ENCODE results near the gene OR11A1. TPM values are rescaled to one million over a fixed set of nuclear protein-coding genes. Genes with fewer than 3 reads are reported as not detected.
"Not testable (repeated sequence)": the region's sequence is repeated elsewhere in the genome, so short reads cannot be mapped to it uniquely, and the experiment has no call there.

The OR11A1 gene
- total RNA-seq, 1 donor from 2014 or later = not detected

DNA sequence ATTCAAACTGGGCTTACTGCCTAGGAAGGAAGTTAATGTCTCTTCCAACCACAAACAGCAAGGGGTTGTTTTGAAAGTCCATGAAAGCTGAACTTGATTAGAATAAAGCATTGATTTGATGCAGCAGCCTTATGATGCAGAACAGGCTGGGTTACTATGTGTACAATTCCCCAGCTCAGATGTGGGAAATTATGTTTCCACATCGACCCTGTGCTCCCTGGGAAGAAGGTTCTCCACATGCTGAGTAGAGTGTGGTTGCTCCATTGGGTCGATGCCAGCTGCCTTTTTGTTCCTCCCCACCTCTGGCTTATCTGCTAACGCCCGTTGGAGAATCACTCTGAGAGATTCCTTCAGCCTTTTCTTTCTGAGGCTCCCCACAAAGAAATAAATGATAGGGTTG lies 29.7 kb upstream of the OR11A1 start:
- DNase-seq (ENCODE audit: missing footprints) = no peak
- intact Hi-C loops (cut with DNase I) = no loop called here
- ATAC-seq = no peak

DNA sequence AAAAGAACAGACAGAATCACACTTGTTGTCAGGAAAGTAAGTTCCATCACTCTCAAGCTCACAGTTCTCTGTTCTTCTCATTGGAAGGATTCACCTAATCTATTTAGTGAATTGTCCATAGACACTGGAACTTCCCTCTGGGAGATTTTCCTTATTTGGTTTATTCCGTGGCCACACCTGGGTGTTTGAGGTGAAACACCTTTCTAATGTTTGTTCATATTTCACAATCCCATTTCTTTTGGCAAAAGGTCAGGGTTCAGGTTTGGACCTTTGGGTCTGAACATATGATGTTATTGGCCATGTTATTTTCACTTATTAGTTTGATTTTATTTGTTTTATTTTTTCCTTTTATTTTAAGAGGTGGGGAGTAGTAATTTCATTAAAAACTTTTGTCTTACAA lies 26.9 kb upstream of the OR11A1 start:
- intact Hi-C loops (cut with DNase I) = no loop called here
- DNase-seq (ENCODE audit: missing footprints) (no peak), ATAC-seq (no peak)

DNA sequence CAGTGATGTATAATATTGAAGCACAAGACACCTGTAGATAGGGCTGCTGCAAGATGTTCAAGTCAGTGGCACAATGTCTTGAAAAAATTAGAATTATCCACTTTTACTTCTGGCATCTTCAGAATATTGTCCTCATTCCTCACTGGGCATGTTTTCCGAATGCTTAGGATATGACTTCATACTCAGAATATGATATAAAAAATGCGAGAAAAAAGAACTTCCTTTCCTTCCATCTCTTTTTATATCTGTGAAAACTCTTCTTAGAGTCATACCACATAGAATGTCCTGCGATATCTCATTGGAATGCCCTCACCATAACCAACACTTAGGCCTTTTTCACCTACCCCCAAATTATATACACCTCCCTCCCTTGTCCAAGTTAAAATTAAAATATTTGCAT lies 26.3 kb upstream of the OR11A1 start:
- no peak for ATAC-seq
- intact Hi-C loops (cut with DNase I) = no loop called here
- no peak for DNase-seq (ENCODE audit: missing footprints)

DNA sequence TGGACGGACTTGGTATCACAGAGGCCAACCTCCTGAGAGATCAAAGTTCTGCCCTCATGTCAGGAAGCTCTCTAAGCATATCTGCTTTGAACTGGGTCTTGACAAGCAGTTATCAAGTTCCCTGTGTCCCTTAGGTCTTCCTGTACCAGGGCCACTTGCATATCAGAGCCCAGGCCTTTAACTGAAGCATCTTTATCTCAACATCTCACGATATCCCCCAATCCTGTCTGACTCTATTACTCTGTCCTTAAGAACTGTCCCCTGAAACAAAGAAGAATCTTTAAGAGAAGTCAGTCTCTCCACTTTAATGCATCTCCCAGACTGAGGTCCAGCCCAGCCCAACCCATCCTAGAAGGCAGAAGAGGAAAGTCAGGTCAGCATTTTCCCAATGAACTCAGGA lies 22.7 kb upstream of the OR11A1 start:
- no peak for DNase-seq (ENCODE audit: missing footprints)
- ATAC-seq = no peak
- intact Hi-C loops (cut with DNase I) = no loop called here

DNA sequence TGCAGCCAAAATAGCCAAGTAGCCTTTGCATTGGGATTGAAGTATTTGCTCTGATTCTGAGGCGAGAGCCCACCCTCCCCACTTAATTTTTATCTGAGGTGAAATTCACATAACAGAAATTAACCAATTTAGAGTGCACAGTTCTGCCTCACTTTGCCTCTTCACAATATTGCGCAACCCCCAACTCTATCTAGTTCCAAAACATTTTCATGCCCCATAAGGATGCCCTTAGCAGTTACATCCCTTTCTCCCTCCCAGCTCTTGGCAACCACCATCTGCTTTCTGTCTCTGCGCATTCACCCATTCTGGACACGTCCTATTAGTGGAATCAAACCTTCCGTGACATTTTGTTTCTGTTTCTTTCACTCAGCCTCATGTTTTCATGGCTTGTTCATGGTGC lies 21.9 kb upstream of the OR11A1 start:
- intact Hi-C loops (cut with DNase I) = no loop called here
- no peak for ATAC-seq
- no peak for DNase-seq (ENCODE audit: missing footprints)

DNA sequence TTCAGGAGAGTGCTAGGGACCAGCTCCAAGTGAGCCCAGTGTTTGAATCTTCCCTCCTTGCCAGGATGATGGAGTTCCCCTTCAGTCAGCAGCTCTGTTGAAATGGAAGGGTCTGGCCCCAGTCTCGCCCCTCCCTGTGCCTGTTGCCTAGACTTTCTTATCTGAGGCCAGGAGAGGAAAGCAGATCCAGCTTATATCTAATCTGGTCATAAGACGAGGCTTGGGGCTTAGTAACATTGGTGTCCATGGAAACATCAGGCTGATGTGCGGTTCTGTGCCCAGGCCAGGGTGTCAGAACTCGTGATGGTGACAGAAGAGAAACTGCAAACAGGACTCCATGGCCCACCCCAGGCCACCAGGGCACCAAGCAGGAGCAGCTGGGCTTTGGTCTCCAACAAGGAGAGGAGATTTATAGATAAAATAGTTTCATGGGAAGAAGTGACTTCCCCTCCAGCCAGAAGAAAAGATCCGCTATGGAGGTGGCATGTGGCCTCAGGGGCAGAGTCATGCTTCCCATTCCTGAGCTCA lies 21.1 kb upstream of the OR11A1 start:
- no peak for DNase-seq (ENCODE audit: missing footprints)
- no peak for ATAC-seq

DNA sequence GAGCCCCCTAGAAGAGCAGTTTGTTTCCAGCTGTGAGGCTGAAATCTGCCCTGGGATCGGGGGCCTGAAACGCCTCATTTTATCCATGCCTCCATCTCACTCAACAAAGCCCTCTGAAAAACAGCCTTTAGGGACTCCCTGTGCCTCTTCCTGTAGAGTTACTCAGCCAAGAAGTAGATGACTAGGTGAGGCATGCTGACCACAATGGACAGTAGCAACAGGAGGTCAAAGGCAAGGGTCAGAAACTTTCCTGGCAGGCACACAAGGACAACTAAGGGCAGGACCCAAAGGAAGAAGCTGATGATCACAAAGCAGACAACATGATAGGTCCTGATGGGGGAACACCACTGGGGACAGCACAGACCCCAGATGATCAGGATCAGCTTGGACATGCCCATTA lies 18.1 kb upstream of the OR11A1 start:
- no peak for ATAC-seq
- no peak for DNase-seq (ENCODE audit: missing footprints)
- intact Hi-C loops (cut with DNase I) = no loop called here

More for the DNA sequence above, 21.1 kb upstream of the OR11A1 start:
- intact Hi-C loops (cut with DNase I) = no loop called here

DNA sequence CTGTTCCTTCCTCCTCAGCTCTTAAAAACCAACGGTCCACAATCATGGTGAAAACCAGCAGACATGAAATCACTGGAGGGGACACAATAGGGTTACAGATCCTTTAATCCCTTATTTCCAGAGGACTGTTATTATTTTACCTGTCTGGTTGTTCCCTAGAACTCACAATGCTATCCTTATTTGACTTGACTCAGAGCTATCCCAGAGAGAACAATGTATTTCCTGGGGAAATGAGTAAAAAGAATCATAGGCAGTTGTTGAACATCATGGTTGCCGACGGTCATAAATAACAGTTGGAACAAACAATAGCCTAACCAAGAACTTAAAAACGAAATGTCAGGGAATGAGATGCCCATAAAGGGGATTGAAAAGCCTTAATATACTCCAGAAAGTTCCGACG lies 9.4 kb upstream of the OR11A1 start:
- DNase-seq (ENCODE audit: missing footprints) = no peak
- no peak for ATAC-seq
- intact Hi-C loops (cut with DNase I) = no loop called here

DNA sequence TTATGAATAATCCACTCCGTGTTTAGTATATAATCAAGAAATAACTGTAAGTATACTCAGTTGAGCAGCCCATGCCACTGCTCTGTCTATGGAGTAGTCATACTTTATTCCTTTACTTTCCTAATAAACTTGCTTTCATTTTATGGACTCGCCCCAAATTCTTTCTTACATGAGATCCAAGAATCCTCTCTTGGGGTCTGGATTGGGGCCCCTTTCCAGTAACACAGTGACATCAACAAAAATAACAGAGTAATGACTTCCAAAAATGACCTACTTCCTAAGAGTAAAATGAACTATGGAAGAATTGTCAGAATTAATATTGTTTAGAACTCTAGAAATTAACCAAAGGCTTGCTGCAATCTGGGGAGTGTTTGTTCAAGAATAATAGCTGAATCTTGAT lies 8.9 kb upstream of the OR11A1 start:
- DNase-seq (ENCODE audit: missing footprints) (no peak), ATAC-seq (no peak)
- intact Hi-C loops (cut with DNase I) = no loop called here

DNA sequence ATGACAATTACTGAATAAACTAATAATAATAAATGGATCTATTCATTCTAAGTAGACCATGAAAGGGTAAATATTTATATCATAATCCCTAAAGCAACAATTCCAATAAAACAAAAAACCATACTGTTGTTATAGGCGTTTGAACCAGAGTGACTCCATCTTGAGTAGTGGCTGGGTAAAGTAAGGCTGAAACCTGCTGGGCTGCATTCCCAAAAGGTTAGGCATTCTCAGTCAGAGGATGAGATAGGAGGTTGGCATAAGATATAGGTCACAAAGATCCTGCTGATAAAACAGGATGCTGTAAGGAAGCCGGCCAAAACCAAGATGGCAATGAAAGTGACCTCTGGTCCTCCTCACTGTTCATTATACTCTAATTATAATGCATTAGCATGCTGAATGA lies 8.4 kb upstream of the OR11A1 start:
- ATAC-seq = no peak
- intact Hi-C loops (cut with DNase I) = no loop called here
- DNase-seq (ENCODE audit: missing footprints) = no peak

DNA sequence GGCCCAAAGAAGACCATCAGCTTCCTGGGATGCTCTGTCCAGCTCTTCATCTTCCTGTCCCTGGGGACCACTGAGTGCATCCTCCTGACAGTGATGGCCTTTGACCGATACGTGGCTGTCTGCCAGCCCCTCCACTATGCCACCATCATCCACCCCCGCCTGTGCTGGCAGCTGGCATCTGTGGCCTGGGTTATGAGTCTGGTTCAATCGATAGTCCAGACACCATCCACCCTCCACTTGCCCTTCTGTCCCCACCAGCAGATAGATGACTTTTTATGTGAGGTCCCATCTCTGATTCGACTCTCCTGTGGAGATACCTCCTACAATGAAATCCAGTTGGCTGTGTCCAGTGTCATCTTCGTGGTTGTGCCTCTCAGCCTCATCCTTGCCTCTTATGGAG lies 5.2 kb upstream of the OR11A1 start:
- no peak for ATAC-seq
- intact Hi-C loops (cut with DNase I) = no loop called here
- DNase-seq (ENCODE audit: missing footprints) = no peak

DNA sequence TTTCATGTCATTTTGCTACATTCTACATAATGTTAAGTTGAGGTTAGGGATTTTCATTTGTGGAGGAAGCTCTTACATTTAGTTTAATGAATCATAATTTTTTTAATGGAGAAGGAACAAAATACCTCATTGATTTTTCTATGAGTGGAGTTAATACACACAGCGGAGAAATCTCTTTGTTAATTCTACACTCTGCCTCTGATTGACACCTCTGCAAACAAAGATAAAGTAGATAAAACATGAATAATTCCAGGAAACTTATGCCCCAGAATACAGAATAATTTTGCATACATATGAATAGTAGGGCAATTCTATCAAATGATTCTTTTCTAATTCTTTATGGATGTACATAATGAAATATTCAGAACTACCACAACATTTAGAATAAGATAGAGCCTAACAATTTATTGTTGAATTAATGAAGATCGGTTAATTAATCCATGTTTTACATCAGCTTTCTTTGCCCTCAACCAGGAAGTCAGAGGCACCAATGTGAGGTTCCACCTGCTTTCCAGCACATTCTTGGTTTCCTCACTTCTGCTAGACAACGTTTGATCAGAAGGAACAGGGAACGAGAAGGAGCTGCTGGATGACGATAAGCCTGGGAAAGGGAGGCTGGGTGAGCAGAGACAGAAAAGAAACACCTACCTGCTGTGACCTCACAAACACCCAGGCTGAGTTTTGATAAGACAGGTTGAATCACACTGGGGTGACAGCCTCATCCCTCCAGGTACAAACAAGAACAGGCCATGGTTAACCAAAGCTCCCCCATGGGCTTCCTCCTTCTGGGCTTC lies 4.3 kb upstream of the OR11A1 start:
- intact Hi-C loops (cut with DNase I) = no loop called here
- ATAC-seq (no peak), DNase-seq (ENCODE audit: missing footprints) (no peak)

DNA sequence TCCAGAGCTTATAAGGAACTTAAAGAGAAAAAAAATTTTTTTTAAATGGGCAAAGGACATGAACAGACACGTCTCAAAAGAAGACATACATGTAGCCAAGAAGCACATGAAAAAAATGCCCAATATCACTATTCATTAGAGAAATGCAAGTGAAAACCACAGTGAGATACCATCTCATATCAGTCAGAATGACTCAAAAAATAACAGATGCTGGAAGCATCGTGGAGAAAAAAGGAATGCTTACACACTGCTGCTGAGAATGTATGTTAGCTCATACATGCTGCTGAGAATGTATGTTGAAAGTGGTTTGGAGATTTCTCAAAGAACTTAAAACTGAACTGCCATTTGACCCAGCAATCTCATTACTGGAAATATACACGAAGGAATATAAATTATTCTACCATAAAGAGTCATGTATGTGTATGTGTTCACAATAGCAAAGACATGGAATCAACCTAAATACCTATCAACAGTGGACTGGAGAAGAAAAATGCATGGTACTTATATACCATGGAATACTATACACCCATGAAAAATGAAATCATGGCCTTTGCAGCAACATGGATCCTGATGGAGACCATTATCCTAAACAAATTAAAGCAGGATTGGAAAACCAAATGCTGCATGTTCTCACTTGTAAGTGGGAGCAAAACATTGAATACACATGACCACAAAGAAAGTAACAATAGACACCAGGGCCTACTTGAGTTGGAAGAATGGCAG lies 5.2 kb downstream of the OR11A1 start:
- intact Hi-C loops (cut with DNase I) = no loop called here
- ATAC-seq = no peak
- DNase-seq (ENCODE audit: missing footprints) = no peak

DNA sequence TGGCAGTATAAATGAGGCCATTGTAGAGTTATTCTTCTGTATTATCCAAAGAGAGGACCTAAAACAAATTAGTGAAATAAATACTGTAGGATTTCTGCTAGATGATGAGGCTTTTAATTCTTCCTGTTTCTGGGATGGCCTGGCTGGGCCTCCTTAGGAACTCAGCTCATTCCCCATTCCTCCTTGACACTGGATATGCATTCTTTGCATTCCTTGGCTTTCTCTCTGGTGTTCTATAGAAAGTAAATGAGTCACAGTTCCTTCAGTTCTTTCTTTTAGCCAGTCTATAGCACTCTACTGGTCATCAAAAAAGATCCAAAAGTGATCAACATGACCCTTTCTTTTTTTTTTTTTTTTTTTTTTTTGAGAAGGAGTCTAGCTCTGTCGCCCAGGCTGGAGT lies 9.2 kb downstream of the OR11A1 start:
- DNase-seq (ENCODE audit: missing footprints) (no peak), ATAC-seq (no peak)
- intact Hi-C loops (cut with DNase I) = no loop called here

DNA sequence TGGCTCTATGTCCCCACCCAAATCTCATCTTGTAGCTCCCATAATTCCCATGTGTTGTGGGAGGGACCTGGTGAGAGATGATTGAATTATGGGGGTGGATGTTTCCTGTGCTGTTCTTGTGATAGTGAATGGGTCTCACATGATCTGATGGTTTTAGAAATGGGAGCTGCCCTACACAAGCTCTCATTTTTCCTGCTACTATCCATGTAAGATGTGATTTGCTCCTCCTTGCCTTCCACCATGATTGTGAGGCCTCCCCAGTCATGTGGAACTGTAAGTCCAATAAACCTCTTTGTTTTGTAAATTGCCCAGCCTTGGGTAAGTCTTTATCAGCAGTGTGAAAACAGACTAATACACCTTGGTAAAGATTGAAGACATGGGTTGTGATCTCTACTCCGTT lies 12.8 kb downstream of the OR11A1 start:
- ATAC-seq; intact Hi-C loops (cut with DNase I); DNase-seq (ENCODE audit: missing footprints): not testable (repeated sequence)

DNA sequence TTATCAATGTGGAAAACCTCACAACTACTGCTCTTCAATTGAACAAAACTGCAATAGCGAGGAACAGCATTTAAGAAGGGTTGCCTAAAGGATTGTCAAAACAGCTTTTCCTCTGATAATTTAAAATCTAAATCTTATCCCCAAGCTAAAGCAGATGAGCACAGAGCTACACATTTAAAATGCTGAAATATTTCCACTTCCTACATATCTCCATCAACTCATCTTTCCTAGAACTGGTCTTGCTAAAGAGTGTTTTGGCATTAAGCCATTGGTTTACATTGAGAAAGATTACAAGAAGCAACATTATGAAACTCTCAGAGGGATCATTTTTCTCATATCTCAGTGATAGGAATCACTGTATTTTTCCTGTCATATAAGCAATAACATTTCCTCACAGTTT lies 14.2 kb downstream of the OR11A1 start:
- DNase-seq (ENCODE audit: missing footprints) = no peak
- no peak for ATAC-seq
- intact Hi-C loops (cut with DNase I) = no loop called here

DNA sequence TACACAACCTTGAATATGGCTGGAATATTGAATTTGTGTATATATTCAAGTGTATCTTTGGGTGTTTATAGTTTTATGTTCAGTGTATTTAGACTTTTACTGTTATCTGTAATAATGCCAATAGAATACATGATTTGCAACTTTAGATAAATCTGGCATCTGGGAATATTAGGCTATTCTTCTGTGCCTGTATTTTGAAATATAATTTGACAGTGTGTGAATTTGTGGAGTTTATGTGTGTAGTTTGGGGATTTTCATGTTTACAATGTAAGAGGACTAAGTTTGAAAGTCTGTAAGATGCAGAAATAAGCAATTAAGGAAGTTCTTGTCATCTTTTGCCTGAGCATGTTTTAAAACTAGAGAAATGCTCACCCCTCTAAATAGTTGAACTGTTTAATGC lies 17.9 kb downstream of the OR11A1 start, which contains the start of gene OR10C1:
OR10C1 (plus strand) TSS at position 301 of the 400 bp plus-strand sequence. CDS start 710 bp downstream, outside the sequence.
- DNase-seq (ENCODE audit: missing footprints) (no peak), ATAC-seq (no peak)
- intact Hi-C loops (cut with DNase I) = no loop called here

DNA sequence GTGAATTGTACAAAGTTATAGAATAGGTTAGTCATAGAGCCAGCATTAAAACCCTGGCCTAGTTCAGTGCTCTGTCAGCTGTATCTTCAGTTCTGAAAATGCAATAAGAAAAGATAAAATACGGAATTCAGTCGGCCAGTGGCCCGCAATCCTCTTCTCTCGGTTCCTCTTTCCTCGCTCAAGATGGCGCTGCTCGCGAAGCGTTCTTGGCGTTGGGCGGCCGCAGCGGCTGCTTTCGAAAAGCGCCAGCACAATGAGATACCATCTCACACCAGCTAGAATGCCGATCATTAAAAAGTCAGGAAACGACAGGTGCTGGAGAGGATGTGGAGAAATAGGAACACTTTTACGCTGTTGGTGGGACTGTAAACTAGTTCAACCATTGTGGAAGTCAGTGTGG lies 20.1 kb downstream of the OR11A1 start:
- DNase-seq (ENCODE audit: missing footprints); ATAC-seq; intact Hi-C loops (cut with DNase I): not testable (repeated sequence)

DNA sequence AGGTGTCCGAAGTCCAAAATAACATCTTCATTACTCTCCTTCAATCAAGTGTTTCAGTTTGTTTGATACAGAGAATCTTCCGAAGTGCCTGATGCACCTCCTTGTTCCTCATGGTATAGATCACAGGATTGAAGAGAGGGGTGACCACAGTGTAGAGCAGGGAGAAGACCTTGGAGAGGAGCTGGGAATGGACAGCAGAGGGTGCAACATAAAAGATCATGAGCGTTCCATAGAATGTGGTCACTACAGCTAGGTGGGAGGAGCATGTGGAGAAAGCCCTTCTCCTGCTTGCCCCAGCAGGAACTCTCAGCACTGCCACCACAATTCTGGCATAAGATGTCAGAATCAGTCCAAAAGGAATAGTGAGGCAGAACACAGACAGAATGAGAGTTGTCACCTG lies 30.2 kb downstream of the OR11A1 start:
- intact Hi-C loops (cut with DNase I) = no loop called here
- ATAC-seq (no peak), DNase-seq (ENCODE audit: missing footprints) (no peak)

DNA sequence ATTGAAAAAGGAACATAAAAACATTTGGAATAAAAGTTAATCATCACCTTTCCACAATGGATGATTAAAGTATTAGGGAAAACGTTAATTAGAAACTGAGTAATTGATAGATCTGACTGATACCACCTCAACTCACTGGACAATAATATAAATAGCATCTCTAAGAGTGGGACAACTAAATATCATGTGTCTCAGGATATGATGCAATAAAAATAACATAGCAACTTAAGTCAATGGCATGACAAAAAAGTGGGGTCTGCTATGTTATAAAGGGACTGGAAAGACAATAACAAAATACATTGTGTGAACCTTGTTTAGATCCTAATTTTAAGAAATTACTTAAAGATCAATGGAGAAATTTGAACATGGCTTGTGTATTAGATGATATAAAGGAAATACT lies 31.8 kb downstream of the OR11A1 start:
- ATAC-seq (no peak), DNase-seq (ENCODE audit: missing footprints) (no peak)
- intact Hi-C loops (cut with DNase I) = no loop called here
